GM12865 (cell line): ENCODE results near the gene MBOAT2.

Experiments
- DNase-seq: peaks from one replicate; pipeline ENCODE4 v3.0.0; 2010; ENCODE audit warnings: low read depth
- H3K4me3 ChIP-seq: 2 replicates; pipeline ENCODE4 v1.5.1; 2011; ENCODE audit warnings: mild to moderate bottlenecking, low read depth, low read length, control low read depth
- TF ChIP-seq, protein P1 (sequence below): IDR thresholded peaks from 2 replicates; pipeline ENCODE4 v1.5.1; 2011; ENCODE audit warnings: low read length, control low read depth, low read depth, inconsistent platforms; ENCODE audit not compliant: insufficient read depth; ENCODE audit errors: missing control alignments

MBOAT2 gene

DNA sequence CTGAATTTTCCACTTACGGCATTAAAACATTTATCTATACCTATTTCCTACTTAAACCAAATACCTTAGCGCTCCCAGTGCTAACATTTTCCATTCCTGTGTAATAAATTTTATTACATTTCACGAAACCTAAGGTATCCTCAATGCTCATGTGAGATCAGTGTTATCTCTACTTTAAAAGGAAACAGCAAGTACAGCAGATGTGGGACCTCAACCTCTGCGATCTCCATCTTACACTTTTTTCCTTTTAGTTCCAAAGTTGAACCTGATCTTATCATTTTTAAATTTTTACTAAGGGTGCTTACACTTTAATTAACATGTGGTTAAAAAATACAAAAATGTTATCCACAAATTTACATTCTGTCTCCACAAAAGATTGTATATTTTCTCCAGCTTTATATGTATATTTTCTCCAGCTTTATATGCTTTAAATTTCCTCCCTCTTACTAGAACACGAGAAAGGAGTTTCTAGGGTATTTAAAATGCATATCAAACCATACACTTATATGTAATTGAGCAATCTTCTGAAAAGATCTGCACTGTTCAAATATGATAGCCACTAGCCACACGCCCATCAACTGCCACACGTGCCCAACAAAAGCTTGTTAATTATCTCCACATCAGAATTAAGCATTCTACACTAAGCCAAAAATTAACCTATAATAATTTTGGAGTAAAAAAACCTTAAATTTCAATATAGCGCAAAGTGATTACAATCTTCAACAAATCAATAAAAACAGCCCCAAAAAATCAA lies 38.1 kb downstream of the MBOAT2 start:
- no peak overlapping the region for H3K4me3 ChIP-seq
- no peak for DNase-seq
- TF ChIP-seq, protein P1, sequence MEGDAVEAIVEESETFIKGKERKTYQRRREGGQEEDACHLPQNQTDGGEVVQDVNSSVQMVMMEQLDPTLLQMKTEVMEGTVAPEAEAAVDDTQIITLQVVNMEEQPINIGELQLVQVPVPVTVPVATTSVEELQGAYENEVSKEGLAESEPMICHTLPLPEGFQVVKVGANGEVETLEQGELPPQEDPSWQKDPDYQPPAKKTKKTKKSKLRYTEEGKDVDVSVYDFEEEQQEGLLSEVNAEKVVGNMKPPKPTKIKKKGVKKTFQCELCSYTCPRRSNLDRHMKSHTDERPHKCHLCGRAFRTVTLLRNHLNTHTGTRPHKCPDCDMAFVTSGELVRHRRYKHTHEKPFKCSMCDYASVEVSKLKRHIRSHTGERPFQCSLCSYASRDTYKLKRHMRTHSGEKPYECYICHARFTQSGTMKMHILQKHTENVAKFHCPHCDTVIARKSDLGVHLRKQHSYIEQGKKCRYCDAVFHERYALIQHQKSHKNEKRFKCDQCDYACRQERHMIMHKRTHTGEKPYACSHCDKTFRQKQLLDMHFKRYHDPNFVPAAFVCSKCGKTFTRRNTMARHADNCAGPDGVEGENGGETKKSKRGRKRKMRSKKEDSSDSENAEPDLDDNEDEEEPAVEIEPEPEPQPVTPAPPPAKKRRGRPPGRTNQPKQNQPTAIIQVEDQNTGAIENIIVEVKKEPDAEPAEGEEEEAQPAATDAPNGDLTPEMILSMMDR, result no peak

DNA sequence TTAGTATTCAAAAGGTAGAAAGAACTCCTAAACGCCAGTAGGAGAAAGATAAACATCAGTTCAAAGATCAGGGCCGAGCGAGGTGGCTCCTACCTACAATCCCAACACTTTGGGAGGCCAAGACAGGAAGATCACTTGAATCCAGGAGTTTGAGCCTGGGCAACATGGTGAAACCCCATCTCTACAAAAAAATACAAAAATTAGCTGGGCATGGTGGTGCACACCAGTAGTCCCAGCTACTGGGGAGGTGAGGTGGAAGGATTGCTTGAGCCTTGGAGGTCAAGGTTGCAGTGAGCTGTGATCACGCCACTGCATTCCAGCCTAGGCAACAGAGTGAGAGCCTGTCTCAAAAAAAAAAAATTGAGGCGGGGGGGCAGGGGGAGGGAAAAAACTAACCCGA lies 40.6 kb downstream of the MBOAT2 start:
- H3K4me3 ChIP-seq, result no peak overlapping the region
- TF ChIP-seq, protein P1, result no peak
- no peak for DNase-seq

DNA sequence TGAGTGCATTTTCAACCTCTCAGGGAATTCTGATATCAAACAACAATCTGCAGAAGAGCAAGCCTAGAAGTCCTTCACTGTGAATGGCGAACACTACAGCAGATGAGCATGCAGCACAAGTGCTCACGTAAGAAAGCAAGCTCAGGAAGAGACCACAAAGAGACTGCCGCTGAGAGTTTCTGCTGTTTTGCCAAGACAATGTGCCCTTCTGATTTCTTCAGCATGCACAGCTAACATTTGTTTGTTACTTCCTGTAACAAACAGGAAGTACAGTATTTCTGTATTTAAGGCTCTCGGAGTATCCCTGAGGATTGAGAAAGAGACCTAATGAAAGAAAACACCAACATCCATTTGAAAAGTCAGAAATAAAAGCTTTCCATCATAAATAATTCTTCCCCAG lies 45.9 kb downstream of the MBOAT2 start:
- no peak overlapping the region for H3K4me3 ChIP-seq
- TF ChIP-seq, protein P1, result no peak
- DNase-seq, result no peak

DNA sequence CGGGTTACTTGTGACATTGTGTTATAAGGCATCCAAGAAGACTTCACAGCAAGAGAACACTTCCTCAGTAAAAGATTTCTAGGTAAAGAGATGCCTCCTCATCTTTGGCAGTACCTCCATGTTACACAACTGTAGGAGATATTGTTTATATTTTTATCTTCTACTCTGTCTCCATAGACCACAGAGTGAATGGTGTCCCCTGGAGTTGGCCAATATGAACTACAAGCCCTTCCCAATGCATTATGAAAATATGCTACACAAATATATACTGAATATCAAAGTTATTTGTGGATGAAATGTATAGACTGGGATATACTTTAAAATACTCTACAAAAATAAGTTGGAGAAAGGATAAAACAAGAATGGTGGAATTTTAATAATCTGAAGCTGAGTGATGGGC lies 46.7 kb downstream of the MBOAT2 start:
- no peak for DNase-seq
- TF ChIP-seq, protein P1, result no peak
- no peak overlapping the region for H3K4me3 ChIP-seq

DNA sequence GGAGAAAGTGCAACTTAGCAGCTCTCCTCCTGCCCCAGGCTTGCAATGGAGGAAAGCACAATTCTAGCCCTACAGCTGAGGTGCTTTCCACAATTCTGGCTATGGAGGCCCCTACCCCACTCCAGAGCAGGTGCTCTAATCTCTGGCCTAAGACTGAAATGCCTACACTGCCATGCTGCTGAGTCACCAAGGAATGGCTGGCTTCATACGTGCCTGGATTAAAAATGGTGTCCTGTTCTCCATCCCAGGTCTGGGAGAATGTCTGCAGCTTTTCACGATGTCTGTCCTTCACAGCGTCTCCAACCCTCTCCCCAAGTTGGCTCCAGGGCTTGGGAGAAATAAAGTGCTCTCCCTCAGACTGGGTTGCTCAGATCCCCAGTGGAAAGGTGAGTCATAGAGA lies 48.5 kb downstream of the MBOAT2 start:
- H3K4me3 ChIP-seq, result no peak overlapping the region
- TF ChIP-seq, protein P1, result no peak
- DNase-seq, result no peak

DNA sequence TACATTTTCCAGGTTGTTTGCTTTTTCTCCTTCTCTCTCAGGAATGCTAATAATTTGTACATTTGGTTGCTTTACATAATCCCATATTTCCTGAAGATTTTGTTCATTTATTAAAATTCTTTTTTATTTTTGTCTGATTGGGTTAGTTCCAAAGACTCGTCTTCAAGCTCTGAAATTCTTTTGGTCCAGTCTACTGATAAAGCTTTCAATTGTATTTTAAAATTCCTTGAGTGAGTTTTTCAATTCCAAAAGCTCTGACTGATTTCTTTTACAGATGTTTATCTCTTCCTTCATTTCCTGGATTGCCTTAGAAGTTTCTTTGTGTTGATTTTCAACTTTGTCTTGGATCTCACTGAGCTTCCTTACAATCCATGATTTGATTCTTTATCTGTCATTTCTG lies 50.0 kb downstream of the MBOAT2 start:
- TF ChIP-seq, protein P1, result no peak
- H3K4me3 ChIP-seq, result no peak overlapping the region
- no peak for DNase-seq

DNA sequence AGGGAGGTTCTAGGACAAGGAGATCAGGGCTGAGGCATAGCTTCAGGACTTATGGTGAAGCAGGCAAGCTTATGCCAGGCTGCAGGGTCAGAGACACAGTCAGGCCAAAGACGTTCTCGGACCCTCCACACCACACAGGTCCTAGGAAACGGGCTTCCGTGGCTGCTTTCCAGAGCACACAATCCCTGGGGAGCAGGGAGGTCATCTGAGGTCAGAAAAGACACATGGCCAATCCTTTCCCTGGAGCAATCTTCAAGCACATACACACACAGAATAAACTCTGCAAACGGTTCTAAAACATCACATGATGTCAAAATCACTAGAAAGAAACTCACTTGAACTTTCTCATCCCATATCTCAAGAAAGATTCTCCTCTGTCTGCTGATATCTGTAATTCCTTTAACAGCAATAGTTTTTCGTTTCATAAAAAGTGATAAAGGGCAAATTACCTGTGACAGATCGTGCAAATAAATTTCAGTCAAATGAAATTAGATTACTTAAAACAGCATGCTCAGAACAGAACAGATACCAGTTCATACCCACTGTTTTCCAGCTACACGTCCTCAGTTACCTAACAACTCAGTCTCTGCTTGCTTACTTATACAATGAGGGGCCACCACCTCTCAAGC lies 63.9 kb downstream of the MBOAT2 start:
- H3K4me3 ChIP-seq, result no peak overlapping the region
- no peak for DNase-seq
- TF ChIP-seq, protein P1, result no peak
